Common myeloid progenitor, CD34-positive (primary cell): ENCODE measurements around the gene NBPF6.
"Not testable (repeated sequence)": the region's sequence is repeated elsewhere in the genome, so short reads cannot be mapped to it uniquely, and the experiment has no call there.

Source experiments
- CTCF ChIA-PET: fragments of 350-600 bp; sonication (Branson Sonifier 250); formaldehyde crosslinking; loops from one replicate; lab custom pipeline; 2021; ENCODE audit warnings: antibody characterized with exemption; lab: Charles Lee
- POLR2A ChIA-PET: fragments of 350-600 bp; sonication (Branson Sonifier 250); formaldehyde crosslinking; loops from one replicate; lab custom pipeline; 2021; ENCODE audit warnings: antibody characterized with exemption; lab: Charles Lee
- DNase-seq, 3 donors: peaks; one replicate each; pipeline versions ENCODE4 v3.0.0 to v3.0.0-alpha.2; 2013
- H3K27ac ChIP-seq, 2 experiments: 1 replicate in 1 of 2; 2 replicates in 1 of 2; pipeline ENCODE4 v1.7.0; 2013; ENCODE audit warnings: inconsistent platforms in 2 of 2, low read length in 2 of 2, mild to moderate bottlenecking in 2 of 2, low read depth in 1 of 2, moderate library complexity in 1 of 2; ENCODE audit not compliant: severe bottlenecking in 2 of 2, insufficient read depth in 1 of 2, poor library complexity in 1 of 2
- H3K27me3 ChIP-seq, 5 experiments: replicated peaks in 2 of 5; 1 replicate in 3 of 5; 2 replicates in 2 of 5; pipeline versions ENCODE4 v1.6.1 to v1.7.0; 2013; ENCODE audit warnings: low read length in 4 of 5, mild to moderate bottlenecking in 2 of 5, moderate library complexity in 2 of 5, inconsistent platforms in 1 of 5; ENCODE audit not compliant: insufficient read depth in 5 of 5, control insufficient read depth in 4 of 5
- H3K36me3 ChIP-seq, 4 experiments: 1 replicate in 2 of 4; 2 replicates in 2 of 4; pipeline versions ENCODE4 v1.6.1 to v1.7.0; 2013; ENCODE audit warnings: low read length in 3 of 4, control low read depth in 1 of 4, mild to moderate bottlenecking in 1 of 4; ENCODE audit not compliant: control insufficient read depth in 4 of 4, insufficient read depth in 4 of 4
- H3K4me1 ChIP-seq, 4 experiments: 1 replicate in 3 of 4; 2 replicates in 1 of 4; pipeline versions ENCODE4 v1.6.1 to v1.7.1; 2013; ENCODE audit warnings: low read length in 3 of 4, mild to moderate bottlenecking in 3 of 4, control low read depth in 1 of 4, inconsistent platforms in 1 of 4, moderate library complexity in 1 of 4; ENCODE audit not compliant: control insufficient read depth in 4 of 4, insufficient read depth in 4 of 4; ENCODE audit errors: control extremely low read depth in 1 of 4
- H3K4me3 ChIP-seq, 7 experiments: 1 replicate in 4 of 7; 2 replicates in 3 of 7; pipeline versions ENCODE4 v1.5.1 to v1.7.0; 2013; ENCODE audit warnings: mild to moderate bottlenecking in 7 of 7, low read length in 6 of 7, moderate library complexity in 6 of 7, inconsistent platforms in 2 of 7, low read depth in 2 of 7, control low read depth in 1 of 7; ENCODE audit not compliant: insufficient read depth in 4 of 7, control insufficient read depth in 1 of 7; ENCODE audit errors: extremely low read depth in 1 of 7
- H3K9me3 ChIP-seq, 5 experiments: 1 replicate in 4 of 5; 2 replicates in 1 of 5; pipeline versions ENCODE4 v1.6.1 to v1.7.1; 2013; ENCODE audit warnings: low read length in 4 of 5, mild to moderate bottlenecking in 2 of 5, inconsistent platforms in 1 of 5, low read depth in 1 of 5, moderate library complexity in 1 of 5; ENCODE audit not compliant: control insufficient read depth in 4 of 5, insufficient read depth in 2 of 5; ENCODE audit errors: control extremely low read depth in 1 of 5
- WGBS: methylation state at CpG from one replicate; pipeline ENCODE4 v1.1.5; 2013; ENCODE audit not compliant: insufficient coverage; 5-methylcytosine and 5-hydroxymethylcytosine counted together

NBPF6 gene

DNA sequence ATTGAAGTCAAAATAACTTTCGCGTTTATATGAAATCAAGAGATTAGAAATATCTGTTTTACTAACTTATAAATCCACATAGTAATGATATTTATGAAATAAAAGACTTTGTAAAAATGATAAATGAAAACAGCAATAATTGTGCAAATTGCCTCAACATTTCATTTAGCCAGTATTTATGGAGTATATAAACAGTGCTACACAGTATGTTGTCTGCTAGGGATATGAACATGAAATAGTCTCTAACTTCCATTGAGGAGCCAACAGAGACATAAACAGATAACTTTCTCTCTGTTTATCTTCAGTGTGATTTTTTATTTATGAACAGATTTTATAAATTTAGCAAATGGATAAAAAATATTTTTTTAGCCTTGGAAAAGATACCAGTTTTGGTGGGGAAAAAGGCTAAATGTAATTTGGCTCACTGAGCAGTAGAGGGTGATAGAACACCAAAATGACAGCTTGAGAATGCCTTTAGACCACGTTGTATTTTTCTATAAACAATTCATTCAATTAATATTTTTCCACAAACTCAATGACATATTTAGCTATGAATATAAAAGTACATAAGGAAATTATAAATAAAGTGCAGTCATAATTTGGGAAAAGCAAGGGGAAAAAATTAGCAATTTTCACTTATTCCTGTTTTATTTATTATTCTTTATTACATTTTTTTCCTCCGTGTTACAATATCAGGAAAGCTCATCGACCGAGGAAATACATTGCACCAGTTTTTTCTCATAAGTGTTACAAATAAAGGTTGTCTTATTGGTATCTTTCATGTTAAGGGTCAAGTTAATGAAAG, 62.3 kb downstream of the NBPF6 start:
- no peaks in the 10 kb centered on the region for H3K36me3 ChIP-seq
- no CpG with 5 or more reads among the region's 6 CpGs for WGBS
- H3K27me3 ChIP-seq, result peaks cover 0 to 10% (median 5%) of the 10 kb centered on the region in 5 experiments
- DNase-seq, result peak; percentile 51 to 74 (median 62)
- ChIA-PET POLR2A (no interaction called here), CTCF (interaction anchor here (0.6 to 5.2 kb wide), 22 partner anchors 9 to 728 kb away, joined by 3 to 72 read pairs (median 4); partner anchors contain the start of genes EEIG2 and PRPF38B)
- no peak overlapping the region for H3K4me3 ChIP-seq
- H3K4me1 ChIP-seq, result no peaks in the 10 kb centered on the region
- no peak overlapping the region for H3K27ac ChIP-seq
- H3K9me3 ChIP-seq, result peaks cover 0 to 5% (median 0%) of the 10 kb centered on the region in 5 experiments

DNA sequence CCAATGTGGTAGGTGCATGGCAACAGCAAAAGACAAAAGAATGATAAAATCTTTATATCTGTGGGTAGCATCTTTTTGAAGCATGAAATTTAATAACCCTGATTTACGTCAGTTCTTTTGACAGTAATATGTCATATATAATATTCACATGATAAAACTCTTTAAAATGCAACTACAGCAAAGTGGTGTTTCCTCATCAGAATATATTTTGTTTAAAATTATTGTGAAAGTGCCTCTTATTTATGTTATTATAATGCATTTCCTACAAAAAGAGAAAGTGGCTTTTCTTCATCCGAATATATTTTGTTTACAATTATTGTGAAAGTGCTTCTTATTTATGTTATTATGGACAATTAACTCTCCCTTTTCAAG, 62.9 kb downstream of the NBPF6 start:
- ChIA-PET CTCF (interaction anchor here (0.6 to 5.2 kb wide), 19 partner anchors 9 to 729 kb away, joined by 3 to 72 read pairs (median 4); partner anchors contain the start of genes EEIG2 and PRPF38B), POLR2A (no interaction called here)
- Histone ChIP-seq H3K27me3 (peaks cover 0 to 10% (median 5%) of the 10 kb centered on the region in 5 experiments), H3K4me3 (no peak overlapping the region), H3K4me1 (no peaks in the 10 kb centered on the region), H3K27ac (no peak overlapping the region), H3K9me3 (peaks cover 0 to 5% (median 0%) of the 10 kb centered on the region in 5 experiments), H3K36me3 (no peaks in the 10 kb centered on the region)
- no CpG with 5 or more reads among the region's 2 CpGs for WGBS
- no peak for DNase-seq

DNA sequence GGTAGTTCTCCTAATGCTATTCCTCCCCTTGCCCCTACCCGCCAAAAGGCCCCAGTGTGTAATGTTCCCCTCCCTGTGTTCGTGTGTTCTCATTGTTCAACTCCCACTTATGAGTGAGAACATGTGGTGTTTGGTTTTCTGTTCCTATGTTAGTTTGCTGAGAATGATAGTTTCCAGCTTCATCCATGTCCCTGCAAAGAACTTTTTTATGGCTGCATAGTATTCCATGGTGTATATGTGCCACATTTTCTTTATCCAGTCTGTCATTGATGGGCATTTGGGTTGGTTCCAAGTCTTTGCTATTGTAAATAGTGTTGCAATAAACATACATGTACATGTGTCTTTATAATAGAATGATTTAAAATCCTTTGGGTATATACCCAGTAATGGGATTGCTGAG, 63.8 kb downstream of the NBPF6 start:
- H3K27me3 ChIP-seq, DNase-seq, H3K36me3 ChIP-seq, H3K4me3 ChIP-seq, H3K9me3 ChIP-seq, POLR2A ChIA-PET, H3K27ac ChIP-seq, H3K4me1 ChIP-seq: not testable (repeated sequence)
- CTCF ChIA-PET, result interaction anchor here (1.2 to 5.2 kb wide), 5 partner anchors 28 to 130 kb away, joined by 3 to 72 read pairs (median 4); partner anchors contain the start of gene EEIG2
- 100% methylated on average over 1 of the region's 2 CpGs for WGBS

DNA sequence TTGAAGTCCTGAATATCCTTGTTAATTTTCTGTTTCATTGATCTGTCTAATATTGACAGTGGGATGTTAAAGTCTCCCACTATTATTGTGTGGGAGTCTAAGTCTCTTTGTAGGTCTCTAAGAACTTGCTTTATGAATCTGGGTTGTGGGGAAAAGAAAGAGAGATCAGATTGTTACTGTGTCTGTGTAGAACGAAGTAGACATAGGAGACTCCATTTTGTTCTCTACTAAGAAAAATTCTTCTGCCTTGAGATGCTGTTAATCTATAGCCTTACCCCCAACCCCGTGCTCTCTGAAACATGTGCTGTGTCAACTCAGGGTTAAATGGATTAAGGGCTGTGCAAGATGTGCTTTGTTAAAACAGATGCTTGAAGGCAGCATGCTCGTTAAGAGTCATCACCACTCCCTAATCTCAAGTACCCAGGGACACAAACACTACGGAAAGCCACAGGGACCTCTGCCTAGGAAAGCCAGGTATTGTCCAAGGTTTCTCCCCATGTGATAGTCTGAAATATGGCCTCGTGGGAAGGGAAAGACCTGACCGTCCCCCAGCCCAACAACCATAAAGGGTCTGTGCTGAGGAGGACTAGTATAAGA, 67.3 kb downstream of the NBPF6 start:
- H3K36me3 ChIP-seq, DNase-seq, H3K27me3 ChIP-seq, H3K4me3 ChIP-seq, H3K27ac ChIP-seq, POLR2A ChIA-PET, H3K9me3 ChIP-seq, H3K4me1 ChIP-seq: not testable (repeated sequence)
- no CpG with 5 or more reads among the region's 6 CpGs for WGBS
- CTCF ChIA-PET, result interaction anchor here (1.2 kb wide), 1 partner anchor 52 kb away, joined by 4 read pairs; no protein-coding TSS in a partner anchor
